Parathyroid adenoma (tissue), 2 donors: Measurements from ENCODE around the gene DSG4.

Source experiments
- H2AFZ ChIP-seq: fragments of 300-600 bp; sonication (generic); one replicate; pipeline ENCODE4 v1.7.0; 2017; ENCODE audit warnings: antibody characterized with exemption, mild to moderate bottlenecking
- H3K27ac ChIP-seq: fragments of 300-600 bp; sonication (generic); one replicate; pipeline ENCODE4 v1.7.0; 2017
- H3K27me3 ChIP-seq: fragments of 300-600 bp; sonication (generic); one replicate; pipeline ENCODE4 v1.7.0; 2017; ENCODE audit warnings: low read length; ENCODE audit not compliant: control insufficient read depth, insufficient read depth
- H3K36me3 ChIP-seq: fragments of 300-600 bp; sonication (generic); one replicate; pipeline ENCODE4 v1.7.0; 2017; ENCODE audit warnings: low read length; ENCODE audit not compliant: control insufficient read depth, insufficient read depth
- H3K4me1 ChIP-seq: fragments of 300-600 bp; sonication (generic); one replicate; pipeline ENCODE4 v1.7.0; 2017; ENCODE audit warnings: control low read depth
- H3K4me2 ChIP-seq: fragments of 300-600 bp; sonication (generic); one replicate; pipeline ENCODE4 v1.7.0; 2017; ENCODE audit warnings: low read length
- H3K4me3 ChIP-seq: fragments of 300-600 bp; sonication (generic); one replicate; pipeline ENCODE4 v1.7.0; 2017; ENCODE audit warnings: low read depth, low read length
- H3K79me2 ChIP-seq: fragments of 300-600 bp; sonication (generic); one replicate; pipeline ENCODE4 v1.7.0; 2017; ENCODE audit warnings: control low read depth
- H3K9ac ChIP-seq: fragments of 300-600 bp; sonication (generic); one replicate; pipeline ENCODE4 v1.7.0; 2017; ENCODE audit warnings: mild to moderate bottlenecking
- H3K9me3 ChIP-seq: fragments of 300-600 bp; sonication (generic); one replicate; pipeline ENCODE4 v1.7.0; 2017; ENCODE audit warnings: low read length; ENCODE audit not compliant: control insufficient read depth
- TF ChIP-seq, protein P1 (sequence below): fragments of 300-600 bp; sonication (generic); IDR thresholded peaks from one replicate; pipeline ENCODE4 v1.7.0; 2017; ENCODE audit warnings: antibody characterized with exemption, mild to moderate bottlenecking
- donor health status: primary hyperparathyroidism.

DSG4 gene

DNA sequence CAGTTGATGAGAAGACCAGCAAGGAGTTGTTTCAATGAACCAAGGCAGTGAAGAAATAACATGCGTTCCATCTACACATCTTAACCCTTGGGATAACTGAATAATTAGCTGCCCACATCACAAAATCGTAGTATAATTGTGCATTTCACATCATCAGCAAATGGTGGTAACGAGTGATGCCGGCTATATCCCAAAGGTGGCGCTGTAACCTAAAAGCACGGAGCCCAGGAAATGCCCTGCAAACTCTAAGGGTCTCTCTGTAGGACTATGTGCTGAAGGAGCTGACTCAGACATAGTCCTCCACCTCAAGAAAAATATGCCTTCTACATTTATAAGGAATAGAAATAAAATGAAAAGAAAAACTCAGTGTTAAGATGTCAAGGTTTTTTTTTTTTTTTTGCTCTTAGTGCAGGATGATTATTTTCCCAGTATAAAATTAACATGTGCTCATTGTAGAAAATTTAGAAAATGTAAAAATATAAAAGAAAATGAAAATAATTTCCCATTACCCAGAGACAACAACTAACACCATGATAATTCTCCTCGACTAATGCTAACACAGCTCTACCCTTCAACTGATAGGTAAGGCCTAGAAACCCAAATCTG lies 47.9 kb downstream of the DSG4 start:
- Histone ChIP-seq H3K27ac (no peak overlapping the region), H3K9me3 (no peaks in the 10 kb centered on the region), H3K4me3 (no peak overlapping the region), H3K36me3 (no peaks in the 10 kb centered on the region), H3K79me2 (no peaks in the 10 kb centered on the region), H3K9ac (no peak overlapping the region), H3K4me1 (no peaks in the 10 kb centered on the region), H2AFZ (peak overlapping the region; percentile 20), H3K4me2 (no peak overlapping the region), H3K27me3 (no peaks in the 10 kb centered on the region)
- TF ChIP-seq, protein P1, sequence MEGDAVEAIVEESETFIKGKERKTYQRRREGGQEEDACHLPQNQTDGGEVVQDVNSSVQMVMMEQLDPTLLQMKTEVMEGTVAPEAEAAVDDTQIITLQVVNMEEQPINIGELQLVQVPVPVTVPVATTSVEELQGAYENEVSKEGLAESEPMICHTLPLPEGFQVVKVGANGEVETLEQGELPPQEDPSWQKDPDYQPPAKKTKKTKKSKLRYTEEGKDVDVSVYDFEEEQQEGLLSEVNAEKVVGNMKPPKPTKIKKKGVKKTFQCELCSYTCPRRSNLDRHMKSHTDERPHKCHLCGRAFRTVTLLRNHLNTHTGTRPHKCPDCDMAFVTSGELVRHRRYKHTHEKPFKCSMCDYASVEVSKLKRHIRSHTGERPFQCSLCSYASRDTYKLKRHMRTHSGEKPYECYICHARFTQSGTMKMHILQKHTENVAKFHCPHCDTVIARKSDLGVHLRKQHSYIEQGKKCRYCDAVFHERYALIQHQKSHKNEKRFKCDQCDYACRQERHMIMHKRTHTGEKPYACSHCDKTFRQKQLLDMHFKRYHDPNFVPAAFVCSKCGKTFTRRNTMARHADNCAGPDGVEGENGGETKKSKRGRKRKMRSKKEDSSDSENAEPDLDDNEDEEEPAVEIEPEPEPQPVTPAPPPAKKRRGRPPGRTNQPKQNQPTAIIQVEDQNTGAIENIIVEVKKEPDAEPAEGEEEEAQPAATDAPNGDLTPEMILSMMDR = peak; percentile 63

DNA sequence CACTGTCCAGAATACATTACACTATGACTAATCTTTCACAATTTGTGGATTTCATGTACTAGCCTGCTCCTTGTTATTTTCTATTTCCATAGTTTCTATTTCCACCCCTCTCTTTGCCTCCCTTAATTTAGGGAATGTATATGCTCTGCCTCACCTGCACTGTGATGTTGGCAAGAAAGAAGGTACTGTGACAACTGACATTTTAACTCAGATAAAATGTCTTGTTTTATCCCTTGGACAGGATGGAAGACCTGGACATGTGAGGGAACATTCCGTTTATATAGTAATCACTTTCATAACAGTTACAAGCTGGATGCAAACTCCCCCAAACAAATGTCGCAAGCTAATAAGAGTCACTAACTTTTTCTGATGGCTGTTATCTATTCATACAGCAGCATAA lies 49.4 kb downstream of the DSG4 start:
- H3K36me3 ChIP-seq = no peaks in the 10 kb centered on the region
- no peaks in the 10 kb centered on the region for H3K27me3 ChIP-seq
- no peak overlapping the region for H3K4me2 ChIP-seq
- no peak overlapping the region for H3K27ac ChIP-seq
- H3K79me2 ChIP-seq = no peaks in the 10 kb centered on the region
- no peaks in the 10 kb centered on the region for H3K9me3 ChIP-seq
- H3K9ac ChIP-seq = no peak overlapping the region
- no peak overlapping the region for H3K4me3 ChIP-seq
- H2AFZ ChIP-seq = peak overlapping the region; percentile 6
- TF ChIP-seq, protein P1 = no peak
- H3K4me1 ChIP-seq = no peaks in the 10 kb centered on the region

DNA sequence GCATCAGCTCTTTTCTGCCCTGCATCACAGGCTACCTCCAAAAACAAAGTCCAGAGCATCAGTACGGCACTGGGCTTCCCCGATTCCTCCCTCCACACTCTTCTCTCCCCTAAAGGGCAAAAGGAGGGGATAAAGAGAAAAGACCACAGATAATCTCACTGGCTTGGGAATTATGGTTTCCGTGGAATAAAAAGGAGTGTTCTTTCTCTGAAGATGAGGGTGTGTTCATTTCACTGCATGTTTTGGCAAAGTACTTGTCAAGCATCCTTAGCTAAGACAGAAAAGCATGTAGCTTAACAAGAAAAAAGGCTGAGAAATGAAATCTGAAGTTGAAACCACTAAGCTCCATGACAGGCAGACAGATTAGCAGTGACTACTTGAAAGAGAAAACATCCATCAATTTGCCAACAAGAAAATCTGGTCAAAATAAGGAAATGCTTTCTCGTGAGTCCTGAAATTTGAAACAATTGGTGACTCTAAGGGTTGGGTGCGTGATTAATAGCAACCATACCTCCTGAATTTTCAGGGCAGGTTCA lies 50.4 kb downstream of the DSG4 start:
- Histone ChIP-seq H3K27me3 (no peaks in the 10 kb centered on the region), H3K4me3 (no peak overlapping the region), H3K79me2 (no peaks in the 10 kb centered on the region), H3K4me1 (no peaks in the 10 kb centered on the region), H3K9me3 (no peaks in the 10 kb centered on the region), H2AFZ (peak overlapping the region; percentile 33), H3K9ac (no peak overlapping the region), H3K36me3 (no peaks in the 10 kb centered on the region), H3K4me2 (no peak overlapping the region), H3K27ac (no peak overlapping the region)
- TF ChIP-seq, protein P1 = no peak

DNA sequence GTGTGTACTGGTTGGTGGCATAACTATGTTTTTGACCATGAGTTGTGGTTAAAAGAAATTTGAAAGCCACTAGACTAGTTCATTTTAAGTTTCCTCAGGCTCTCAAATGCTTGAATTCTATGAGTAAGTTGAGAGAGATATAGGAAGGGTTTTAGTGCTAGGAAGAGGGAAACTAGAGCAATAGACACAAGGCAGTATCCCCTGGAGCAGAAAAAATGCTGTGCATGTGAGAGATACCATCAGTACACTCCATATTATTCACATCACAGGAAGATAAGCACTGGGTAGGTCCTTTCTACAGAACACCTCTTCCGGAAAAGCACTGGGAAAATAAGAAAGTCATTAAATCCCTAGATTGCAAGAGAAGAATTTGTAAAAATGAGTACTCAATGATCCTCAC lies 51.6 kb downstream of the DSG4 start:
- Histone ChIP-seq H3K9me3 (no peaks in the 10 kb centered on the region), H3K27me3 (no peaks in the 10 kb centered on the region), H3K9ac (no peak overlapping the region), H3K4me1 (no peaks in the 10 kb centered on the region), H3K36me3 (no peaks in the 10 kb centered on the region), H3K27ac (no peak overlapping the region), H3K4me3 (no peak overlapping the region), H3K4me2 (no peak overlapping the region), H2AFZ (no peak overlapping the region), H3K79me2 (no peaks in the 10 kb centered on the region)
- TF ChIP-seq, protein P1 = no peak

DNA sequence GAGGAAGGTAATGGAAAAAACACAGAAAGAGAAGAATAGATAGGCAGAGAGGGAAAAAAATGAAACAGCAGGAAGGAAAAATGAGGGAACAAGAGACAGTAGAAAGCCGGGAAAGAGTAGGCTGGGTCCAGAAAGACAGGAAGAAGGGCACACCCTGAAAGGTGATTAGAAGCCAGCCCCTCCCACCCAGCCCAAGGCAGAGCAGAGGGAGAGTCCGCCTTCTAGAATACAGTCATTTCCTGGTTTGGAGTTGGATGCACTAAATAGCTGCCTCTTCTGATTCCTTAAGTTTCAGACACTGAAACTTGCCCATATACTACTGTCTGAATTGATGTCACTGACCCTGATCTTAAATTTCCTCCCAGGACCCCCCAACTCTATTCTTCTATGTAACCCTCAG lies 53.0 kb downstream of the DSG4 start:
- H2AFZ ChIP-seq = no peak overlapping the region
- H3K9ac ChIP-seq = no peak overlapping the region
- no peaks in the 10 kb centered on the region for H3K27me3 ChIP-seq
- H3K4me1 ChIP-seq = no peaks in the 10 kb centered on the region
- no peak overlapping the region for H3K27ac ChIP-seq
- no peaks in the 10 kb centered on the region for H3K79me2 ChIP-seq
- TF ChIP-seq, protein P1 = no peak
- no peaks in the 10 kb centered on the region for H3K9me3 ChIP-seq
- no peaks in the 10 kb centered on the region for H3K36me3 ChIP-seq
- H3K4me2 ChIP-seq = no peak overlapping the region
- H3K4me3 ChIP-seq = no peak overlapping the region
